ENCODE results near the gene KDM7A. TPM values are rescaled to one million over a fixed set of nuclear protein-coding genes. Genes with fewer than 3 reads are reported as not detected.

KDM7A gene
- total RNA-seq, 1 donor from 2014 or later, result 13.8 TPM

GRCh38 chr7:140201393-140201792 is 24.6 kb upstream of the KDM7A start:
- Mint-ChIP-seq H3K4me3 (no peak overlapping the region), H3K36me3 (ENCODE audit: low read depth) (peaks cover 2% of the 10 kb centered on the region)
- CTCF ChIA-PET, result no interaction called here

GRCh38 chr7:140200061-140200989 is 23.5 kb upstream of the KDM7A start:
- Mint-ChIP-seq H3K36me3 (ENCODE audit: low read depth) (peaks cover 2% of the 10 kb centered on the region), H3K4me1 (peaks cover 6% of the 10 kb centered on the region), H3K4me3 (no peak overlapping the region), H3K27me3 (no peaks in the 10 kb centered on the region), H3K9me3 (peaks cover 3% of the 10 kb centered on the region), H3K27ac (no peak overlapping the region)
- ATAC-seq (ENCODE audit: low read depth) (no peak), DNase-seq (no peak)
- POLR2A ChIA-PET, result no interaction called here
- CTCF ChIA-PET, result no interaction called here
- no peak for TF ChIP-seq CTCF (IDR thresholded peaks at IDR 0.05)
- intact Hi-C loops (cut with micrococcal nuclease), result no loop called here

More at GRCh38 chr7:140201393-140201792, 24.6 kb upstream of the KDM7A start:
- DNase-seq (no peak), ATAC-seq (ENCODE audit: low read depth) (no peak)
- H3K4me1 Mint-ChIP-seq, result peaks cover 13% of the 10 kb centered on the region
- no peak for TF ChIP-seq CTCF (IDR thresholded peaks at IDR 0.05)
- H3K27me3 Mint-ChIP-seq, result no peaks in the 10 kb centered on the region
- intact Hi-C loops (cut with micrococcal nuclease), result no loop called here
- peaks cover 3% of the 10 kb centered on the region for H3K9me3 Mint-ChIP-seq
- POLR2A ChIA-PET, result interaction anchor here (1.2 kb wide), 1 partner anchor 13 kb away, joined by 3 read pairs; no protein-coding TSS in a partner anchor
- H3K27ac Mint-ChIP-seq, result no peak overlapping the region

- intact Hi-C loops (cut with micrococcal nuclease), result loop anchor here (2.0 kb wide), 1 partner anchor 19 kb away; no protein-coding TSS in a partner anchor
- DNase-seq, result no peak
- no peak for TF ChIP-seq CTCF (IDR thresholded peaks at IDR 0.05)
- no peak for ATAC-seq (ENCODE audit: low read depth)
- H3K27ac Mint-ChIP-seq, result no peak overlapping the region
- POLR2A ChIA-PET, result interaction anchor here (1.0 to 1.2 kb wide), 2 partner anchors 12 to 20 kb away, joined by 3 to 4 read pairs; no protein-coding TSS in a partner anchor
- no peaks in the 10 kb centered on the region for H3K9me3 Mint-ChIP-seq
- H3K36me3 Mint-ChIP-seq (ENCODE audit: low read depth), result no peaks in the 10 kb centered on the region
- no peaks in the 10 kb centered on the region for H3K27me3 Mint-ChIP-seq
- peaks cover 5% of the 10 kb centered on the region for H3K4me1 Mint-ChIP-seq
- H3K4me3 Mint-ChIP-seq, result no peak overlapping the region
- CTCF ChIA-PET, result interaction anchor here (0.5 kb wide), 1 partner anchor 107 kb away, joined by 3 read pairs; no protein-coding TSS in a partner anchor
These were observed 21.2 kb upstream of the KDM7A start for GRCh38 chr7:140197938-140198337.

- ChIA-PET POLR2A (interaction anchor here (1.0 to 1.2 kb wide), 2 partner anchors 13 to 20 kb away, joined by 3 to 4 read pairs; no protein-coding TSS in a partner anchor), CTCF (interaction anchor here (0.5 kb wide), 1 partner anchor 108 kb away, joined by 3 read pairs; no protein-coding TSS in a partner anchor)
- no peak for TF ChIP-seq CTCF (IDR thresholded peaks at IDR 0.05)
- Mint-ChIP-seq H3K27ac (no peak overlapping the region), H3K4me1 (peaks cover 5% of the 10 kb centered on the region), H3K9me3 (no peaks in the 10 kb centered on the region), H3K36me3 (ENCODE audit: low read depth) (no peaks in the 10 kb centered on the region), H3K4me3 (no peak overlapping the region), H3K27me3 (no peaks in the 10 kb centered on the region)
- intact Hi-C loops (cut with micrococcal nuclease), result loop anchor here (2.0 kb wide), 1 partner anchor 19 kb away; no protein-coding TSS in a partner anchor
- ATAC-seq (ENCODE audit: low read depth), result no peak
- DNase-seq, result no peak
These were observed 20.6 kb upstream of the KDM7A start for GRCh38 chr7:140197218-140197890.
